CD4-positive, alpha-beta memory T cell (primary cell): Measurements from ENCODE around the gene TBXT. TPM values are rescaled to one million over a fixed set of nuclear protein-coding genes. Genes with fewer than 3 reads are reported as not detected.

Experiments
- CTCF ChIA-PET: fragments of 350-600 bp; sonication (Branson Sonifier 250); formaldehyde crosslinking; loops from one replicate; lab custom pipeline; 2021; ENCODE audit warnings: inconsistent platforms; ENCODE audit not compliant: partially characterized antibody; lab: Charles Lee
- POLR2A ChIA-PET: fragments of 350-600 bp; sonication (Branson Sonifier 250); formaldehyde crosslinking; loops from one replicate; lab custom pipeline; 2021; ENCODE audit not compliant: partially characterized antibody; lab: Charles Lee
- DNase-seq, 5 donors: peaks; one replicate each; pipeline versions ENCODE4 v3.0.0 to v3.0.0-alpha.2; 2020 to 2022; ENCODE audit warnings: mixed read lengths in 1 of 5
- H3K27ac ChIP-seq: one replicate; pipeline ENCODE4 v1.7.0; 2013; ENCODE audit warnings: low read depth, low read length
- H3K27me3 ChIP-seq: 2 replicates; pipeline ENCODE4 v1.7.0; 2013; ENCODE audit warnings: mild to moderate bottlenecking, low read length, moderate library complexity; ENCODE audit not compliant: insufficient read depth
- H3K36me3 ChIP-seq: 2 replicates; pipeline ENCODE4 v1.7.0; 2013; ENCODE audit warnings: mild to moderate bottlenecking, low read length, moderate library complexity; ENCODE audit not compliant: insufficient read depth
- H3K4me1 ChIP-seq: 2 replicates; pipeline ENCODE4 v1.7.0; 2013; ENCODE audit warnings: mild to moderate bottlenecking, low read length, moderate library complexity; ENCODE audit not compliant: insufficient read depth
- H3K4me3 ChIP-seq, 2 donors: one replicate each; pipeline ENCODE4 v1.7.0; 2013; ENCODE audit warnings: low read length in 2 of 2, mild to moderate bottlenecking in 1 of 2
- H3K9me3 ChIP-seq, 2 donors: one replicate each; pipeline ENCODE4 v1.7.0; 2013; ENCODE audit warnings: low read length in 2 of 2, control low read depth in 1 of 2; ENCODE audit not compliant: control insufficient read depth in 1 of 2
- H3K27ac Mint-ChIP-seq, 7 donors: one replicate each; pipeline ENCODE4 v1.8.0; 2020 to 2021; ENCODE audit warnings: mixed read lengths in 7 of 7, mild to moderate bottlenecking in 6 of 7, inconsistent platforms in 3 of 7, moderate library complexity in 3 of 7
- H3K27me3 Mint-ChIP-seq, 2 donors: one replicate each; pipeline ENCODE4 v1.8.0; 2020 to 2021; ENCODE audit warnings: mixed read lengths in 2 of 2
- H3K36me3 Mint-ChIP-seq, 2 donors: one replicate each; pipeline ENCODE4 v1.8.0; 2020 to 2021; ENCODE audit warnings: mixed read lengths in 2 of 2, inconsistent platforms in 1 of 2, mild to moderate bottlenecking in 1 of 2
- H3K4me1 Mint-ChIP-seq, 4 donors: one replicate each; pipeline ENCODE4 v1.8.0; 2020 to 2021; ENCODE audit warnings: mixed read lengths in 4 of 4, mild to moderate bottlenecking in 1 of 4
- H3K4me3 Mint-ChIP-seq, 8 donors: one replicate each; pipeline ENCODE4 v1.8.0; 2020 to 2021; ENCODE audit warnings: mixed read lengths in 8 of 8, mild to moderate bottlenecking in 7 of 8, moderate library complexity in 6 of 8, inconsistent platforms in 3 of 8
- H3K9me3 Mint-ChIP-seq, 8 donors: one replicate each; pipeline ENCODE4 v1.8.0; 2020 to 2021; ENCODE audit warnings: mixed read lengths in 8 of 8, mild to moderate bottlenecking in 5 of 8, inconsistent platforms in 3 of 8, moderate library complexity in 1 of 8
- intact Hi-C: fragments of 100-400 bp; cut with micrococcal nuclease; formaldehyde crosslinking; loops from one replicate; pipeline ENCODE4 v1.15.1; 2023
- polyA plus RNA-seq, 2 donors: library from polyadenylated mRNA; unstranded; fragments of 300-500 nt; fragmentation: Illumina TruSeq; gene quantifications; one replicate each; pipeline ENCODE4 v1.2.3, GENCODE V29; 2021
- total RNA-seq, 2 experiments: library from RNA; stranded (reverse); gene quantifications; one replicate each; pipeline ENCODE4 v1.2.3, GENCODE V29; 2021

Gene TBXT
- total and polyA plus RNA-seq, 4 experiments from 2014 or later: not detected

DNA sequence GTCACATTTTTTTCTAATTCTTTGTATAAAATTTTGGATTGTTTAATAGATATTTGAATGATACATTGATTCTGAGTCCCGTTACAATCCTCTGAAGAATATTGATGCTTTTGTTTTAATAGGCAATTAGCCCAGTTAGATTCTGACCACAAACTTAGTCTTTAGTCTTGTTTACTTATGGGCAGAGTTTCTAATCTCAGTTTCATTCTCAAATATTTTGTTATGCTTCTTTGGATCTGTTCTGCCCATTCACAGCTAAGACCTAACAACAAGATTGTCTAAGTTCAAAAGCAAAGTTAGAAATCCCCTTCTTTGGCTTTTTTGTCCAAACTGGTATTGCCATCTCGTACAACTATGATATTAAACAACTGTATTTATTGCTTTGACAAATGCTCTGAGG is 58.0 kb downstream of the TBXT start:
- Histone ChIP-seq H3K4me3 (no peak overlapping the region), H3K4me1 (no peaks in the 10 kb centered on the region), H3K27ac (no peak overlapping the region), H3K27me3 (no peaks in the 10 kb centered on the region), H3K9me3 (no peaks in the 10 kb centered on the region), H3K36me3 (no peaks in the 10 kb centered on the region)
- Mint-ChIP-seq H3K9me3 (no peaks in the 10 kb centered on the region), H3K27me3 (peaks cover 13 to 15% of the 10 kb centered on the region in 2 donors), H3K4me1 (peaks cover 0 to 7% (median 2%) of the 10 kb centered on the region in 4 donors), H3K36me3 (no peaks in the 10 kb centered on the region), H3K27ac (no peak overlapping the region), H3K4me3 (no peak overlapping the region)
- CTCF ChIA-PET: no interaction called here
- POLR2A ChIA-PET: no interaction called here
- DNase-seq: no peak
- intact Hi-C loops: no loop called here

Other genes with a start within 250 kb of the TBXT start
- gene PRR18, start 140.5 kb upstream of the TBXT start, total RNA-seq: not detected
- not detected for gene PRR18, start 140.5 kb upstream of the TBXT start, polyA plus RNA-seq
- gene SFT2D1, start 174.7 kb upstream of the TBXT start, total RNA-seq: 10 to 100 TPM; 37.5 to 40.3 TPM
- gene SFT2D1, start 174.7 kb upstream of the TBXT start, polyA plus RNA-seq: 10 to 100 TPM; 37.3 to 70.3 TPM
- gene MPC1, start 215.1 kb upstream of the TBXT start, total RNA-seq: 10 to 100 TPM; 33.1 to 34.7 TPM
- 10 to 100 TPM; 57.2 to 85.0 TPM for gene MPC1, start 215.1 kb upstream of the TBXT start, polyA plus RNA-seq